IMR-90 (cell line): ENCODE measurements around the gene AUNIP. TPM values are rescaled to one million over a fixed set of nuclear protein-coding genes. Genes with fewer than 3 reads are reported as not detected.
A peak's percentile ranks its signal among the peaks of the same experiment; 100 is the strongest.

Source experiments
- ATAC-seq: fragments of 200-7000 bp; cut with Tn5 transposase; 2 replicates; pipeline ENCODE4 v1.9.1; 2020; ENCODE audit warnings: low read depth, mild to moderate bottlenecking, moderate library complexity
- BruUV-seq: library from RNA; stranded (reverse); fragments of 400-500 nt; replicated peaks from 2 replicates; lab custom pipeline; 2021; lab: Mats Ljungman, UMichigan
- CTCF ChIA-PET: fragments of 300-600 bp; formaldehyde crosslinking; extraction: SDS; loops from one replicate; lab custom pipeline; 2021; ENCODE audit warnings: antibody characterized with exemption; lab: Yijun Ruan, JAX
- POLR2A ChIA-PET: fragments of 300-600 bp; sonication (Branson Sonifier 250); formaldehyde crosslinking; loops from one replicate; lab custom pipeline; 2022; ENCODE audit warnings: antibody characterized with exemption; ENCODE audit not compliant: unreplicated experiment; lab: Charles Lee
- DNase-seq: peaks from one replicate; pipeline ENCODE4 v3.0.0; 2013
- H2AFZ ChIP-seq: replicated peaks from 2 replicates; pipeline ENCODE3; 2013; ENCODE audit warnings: low read length, mild to moderate bottlenecking; ENCODE audit not compliant: poor library complexity
- H2AK5ac ChIP-seq: 2 replicates; pipeline ENCODE4 v1.6.1; 2013; ENCODE audit warnings: low read depth, low read length, inconsistent platforms
- H2AK9ac ChIP-seq: replicated peaks from 2 replicates; pipeline ENCODE3; 2013; ENCODE audit warnings: mild to moderate bottlenecking, low read depth, low read length, moderate library complexity; ENCODE audit not compliant: poor library complexity
- H2BK120ac ChIP-seq: 2 replicates; pipeline ENCODE4 v1.6.1; 2013; ENCODE audit warnings: low read depth, low read length, inconsistent platforms
- H2BK15ac ChIP-seq: 3 replicates; pipeline ENCODE4 v1.6.1; 2013; ENCODE audit warnings: low read depth, low read length, inconsistent platforms
- H2BK20ac ChIP-seq: 2 replicates; pipeline ENCODE4 v1.6.1; 2013; ENCODE audit warnings: low read depth, mild to moderate bottlenecking, inconsistent platforms, low read length, moderate library complexity
- H2BK5ac ChIP-seq: 2 replicates; pipeline ENCODE4 v1.6.1; 2013; ENCODE audit warnings: mild to moderate bottlenecking, low read depth, low read length, inconsistent platforms; ENCODE audit not compliant: poor library complexity, severe bottlenecking
- H3K14ac ChIP-seq: replicated peaks from 2 replicates; pipeline ENCODE4 v1.6.1; 2013; ENCODE audit warnings: low read depth, low read length, inconsistent platforms
- H3K18ac ChIP-seq: 2 replicates; pipeline ENCODE4 v1.6.1; 2013; ENCODE audit warnings: low read depth, low read length, control low read depth
- H3K23ac ChIP-seq: 2 replicates; pipeline ENCODE4 v1.6.1; 2013; ENCODE audit warnings: low read depth, low read length, inconsistent platforms
- H3K27ac ChIP-seq: 2 replicates; pipeline ENCODE4 v1.5.1; 2013; ENCODE audit warnings: mild to moderate bottlenecking, control low read depth, low read length; ENCODE audit not compliant: insufficient read depth
- H3K27me3 ChIP-seq: 2 replicates; pipeline ENCODE4 v1.6.1; 2013; ENCODE audit warnings: low read length; ENCODE audit not compliant: control insufficient read depth, insufficient read depth
- H3K36me3 ChIP-seq: 2 replicates; pipeline ENCODE4 v1.6.1; 2013; ENCODE audit warnings: low read length, mixed read lengths; ENCODE audit not compliant: control insufficient read depth, insufficient read depth
- H3K4ac ChIP-seq: 2 replicates; pipeline ENCODE4 v1.6.1; 2013; ENCODE audit warnings: low read depth, low read length, inconsistent platforms
- H3K4me1 ChIP-seq: 2 replicates; pipeline ENCODE4 v1.6.1; 2013; ENCODE audit warnings: low read length, mixed read lengths; ENCODE audit not compliant: control insufficient read depth, insufficient read depth
- H3K4me2 ChIP-seq: 2 replicates; pipeline ENCODE4 v1.6.1; 2013; ENCODE audit warnings: low read depth, mild to moderate bottlenecking, control low read depth, low read length, moderate library complexity
- H3K4me3 ChIP-seq: 2 replicates; pipeline ENCODE4 v1.5.1; 2013; ENCODE audit warnings: low read depth, mild to moderate bottlenecking, control low read depth, low read length, moderate library complexity; ENCODE audit not compliant: insufficient read depth
- H3K56ac ChIP-seq: 2 replicates; pipeline ENCODE4 v1.6.1; 2013; ENCODE audit warnings: low read length, inconsistent platforms; ENCODE audit not compliant: insufficient read depth; ENCODE audit errors: extremely low read depth
- H3K79me1 ChIP-seq, 2 experiments: 2 replicates each; pipeline ENCODE4 v1.6.1; 2013; ENCODE audit warnings: low read length in 2 of 2, inconsistent platforms in 1 of 2, low read depth in 1 of 2
- H3K9ac ChIP-seq: 2 replicates; pipeline ENCODE4 v1.6.1; 2013; ENCODE audit warnings: low read depth, low read length, control low read depth
- H3K9me1 ChIP-seq: 2 replicates; pipeline ENCODE4 v1.6.1; 2013; ENCODE audit warnings: low read length, inconsistent platforms; ENCODE audit not compliant: insufficient read depth
- H3K9me3 ChIP-seq: 2 replicates; pipeline ENCODE4 v1.6.1; 2013; ENCODE audit warnings: low read length; ENCODE audit not compliant: control insufficient read depth, insufficient read depth
- H4K20me1 ChIP-seq: 2 replicates; pipeline ENCODE4 v1.6.1; 2013; ENCODE audit warnings: low read length, inconsistent platforms; ENCODE audit not compliant: insufficient read depth
- H4K5ac ChIP-seq: 2 replicates; pipeline ENCODE4 v1.6.1; 2013; ENCODE audit warnings: mild to moderate bottlenecking, low read depth, low read length, control low read depth
- H4K8ac ChIP-seq, 2 experiments: 2 replicates each; pipeline ENCODE4 v1.6.1; 2013; ENCODE audit warnings: low read depth in 2 of 2, low read length in 2 of 2, control low read depth in 1 of 2, inconsistent platforms in 1 of 2
- H4K91ac ChIP-seq: 2 replicates; pipeline ENCODE4 v1.6.1; 2013; ENCODE audit warnings: low read depth, low read length, inconsistent platforms; ENCODE audit not compliant: insufficient read depth
- BHLHE40 ChIP-seq: fragments of 150-350 bp; IDR thresholded peaks from 2 replicates; pipeline ENCODE4 v1.6.1; 2016; ENCODE audit warnings: mild to moderate bottlenecking, low read depth, low read length
- CEBPB ChIP-seq: IDR thresholded peaks from 2 replicates; pipeline ENCODE4 v1.6.1; 2012; ENCODE audit warnings: low read depth, low read length, improper control_type of control experiment
- CHD1 ChIP-seq: IDR thresholded peaks from 2 replicates; pipeline ENCODE4 v1.6.1; 2012; ENCODE audit warnings: low read depth, low read length, improper control_type of control experiment
- ELK1 ChIP-seq: fragments of 150-350 bp; IDR thresholded peaks from 2 replicates; pipeline ENCODE4 v1.6.1; 2016; ENCODE audit warnings: low read depth, mild to moderate bottlenecking, low read length, moderate library complexity, borderline replicate concordance
- FOS ChIP-seq: fragments of 150-350 bp; IDR thresholded peaks from 2 replicates; pipeline ENCODE4 v1.6.1; 2016; ENCODE audit warnings: low read depth, low read length
- MAFK ChIP-seq: IDR thresholded peaks from 2 replicates; pipeline ENCODE4 v1.6.1; 2012; ENCODE audit warnings: low read depth, low read length, improper control_type of control experiment
- MAZ ChIP-seq: IDR thresholded peaks from 2 replicates; pipeline ENCODE4 v1.6.1; 2012; ENCODE audit warnings: low read depth, mild to moderate bottlenecking, low read length, improper control_type of control experiment, moderate library complexity, borderline replicate concordance
- MXI1 ChIP-seq: IDR thresholded peaks from 2 replicates; pipeline ENCODE4 v1.6.1; 2012; ENCODE audit warnings: low read depth, mild to moderate bottlenecking, low read length, moderate library complexity, borderline replicate concordance
- NFE2L2 ChIP-seq: fragments of 150-350 bp; IDR thresholded peaks from 2 replicates; pipeline ENCODE4 v1.6.1; 2016; ENCODE audit warnings: low read depth, mild to moderate bottlenecking, low read length
- POLR2A ChIP-seq: IDR thresholded peaks from 2 replicates; pipeline ENCODE4 v1.6.1; 2012; ENCODE audit warnings: mild to moderate bottlenecking, low read depth, low read length
- RAD21 ChIP-seq: IDR thresholded peaks from 2 replicates; pipeline ENCODE4 v1.6.1; 2012; ENCODE audit warnings: low read length, improper control_type of control experiment
- RCOR1 ChIP-seq: IDR thresholded peaks from 2 replicates; pipeline ENCODE4 v1.6.1; 2012; ENCODE audit warnings: mild to moderate bottlenecking, low read length, improper control_type of control experiment; ENCODE audit not compliant: insufficient replicate concordance
- RFX5 ChIP-seq: IDR thresholded peaks from 2 replicates; pipeline ENCODE4 v1.8.0; 2012; ENCODE audit warnings: low read depth, mild to moderate bottlenecking, low read length, moderate library complexity
- SMC3 ChIP-seq: fragments of 150-350 bp; IDR thresholded peaks from 2 replicates; pipeline ENCODE4 v1.6.1; 2016; ENCODE audit warnings: low read depth, mild to moderate bottlenecking, antibody characterized with exemption, low read length, moderate library complexity
- USF2 ChIP-seq: fragments of 150-350 bp; IDR thresholded peaks from 2 replicates; pipeline ENCODE4 v1.6.1; 2017; ENCODE audit warnings: mild to moderate bottlenecking, antibody characterized with exemption, low read length, low read depth
- WGBS, 2 experiments: methylation state at CpG; one replicate each; pipeline versions ENCODE4 v1.1.5 to v1.1.7; 2013; ENCODE audit warnings: missing lambda C conversion rate in 2 of 2; ENCODE audit not compliant: insufficient read length in 1 of 2; ENCODE audit errors: extremely low coverage in 2 of 2; 5-methylcytosine and 5-hydroxymethylcytosine counted together
- dilution Hi-C: fragments of 300-500 bp; cut with HindIII; formaldehyde crosslinking; loops from one replicate; pipeline ENCODE4 v1.14.3; 2018; ENCODE audit warnings: low sequenced_read_pairs; ENCODE audit not compliant: unreplicated experiment
- in situ Hi-C: fragments of 300-500 bp; cut with MboI; formaldehyde crosslinking; loops from 3 replicates; pipeline ENCODE4 v1.14.3; 2019; ENCODE audit warnings: low sequenced_read_pairs, inconsistent platforms, mixed read lengths
- intact Hi-C: fragments of 100-400 bp; cut with micrococcal nuclease; formaldehyde crosslinking; loops from 2 replicates; pipeline ENCODE4 v1.10.0; 2022
- polyA plus RNA-seq, 3 experiments: library from polyadenylated mRNA; depleted of rRNA; stranded (reverse); fragments of >200 nt; gene quantifications; 2 replicates each; pipeline ENCODE4 v1.2.3, GENCODE V29; 2012; ENCODE audit warnings: low replicate concordance in 1 of 3
- total RNA-seq: library from RNA; depleted of rRNA; stranded (reverse); fragments of >200 nt; gene quantifications from 2 replicates; pipeline ENCODE4 v1.2.3, GENCODE V29; 2012
- TF ChIP-seq, protein P1 (sequence below): conservative IDR thresholded peaks from 2 replicates; pipeline ENCODE4 v1.5.1; 2012; ENCODE audit warnings: mild to moderate bottlenecking, low read depth, low read length, improper control_type of control experiment

AUNIP gene
- total and polyA plus RNA-seq, 2 of the 4 experiments (the other 2 are of a cell fraction): 2.4 to 5.0 TPM

DNA sequence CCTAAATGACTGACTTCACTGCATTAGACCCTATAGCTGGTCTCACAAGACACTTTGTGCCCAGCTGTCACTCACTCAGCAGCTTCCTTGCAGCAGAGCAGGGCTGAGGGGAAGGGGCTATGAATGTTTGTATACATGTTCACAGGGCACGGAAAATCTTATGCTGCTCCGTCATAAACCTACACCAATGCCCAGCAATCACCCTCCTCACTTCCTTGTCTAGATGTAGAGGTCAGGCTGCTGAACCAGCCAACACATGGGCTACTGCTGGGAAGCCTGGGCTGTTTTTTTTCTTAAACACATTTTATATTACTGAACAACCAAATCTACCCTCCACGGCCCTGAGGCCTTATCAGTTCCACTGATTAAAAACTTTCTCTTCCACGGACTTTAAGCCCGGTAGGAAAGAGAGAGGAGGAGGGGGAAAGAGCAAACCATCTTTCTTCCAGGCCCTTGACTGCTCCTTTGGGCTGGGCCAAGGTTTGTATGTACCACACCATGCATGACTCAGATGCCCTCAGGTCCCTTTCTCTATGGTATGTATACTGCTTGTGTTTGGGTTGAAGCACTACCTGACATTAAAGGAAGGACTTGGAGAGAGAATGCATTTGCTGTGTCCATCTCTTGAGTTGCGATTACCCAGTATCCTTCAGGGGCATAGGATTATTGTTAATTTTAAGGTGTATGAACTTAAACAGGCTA is 26.8 kb downstream of the AUNIP start:
- Histone ChIP-seq H3K56ac (no peak overlapping the region), H2AFZ (no peak overlapping the region), H2BK120ac (no peak overlapping the region), H3K23ac (no peak overlapping the region), H2BK5ac (no peak overlapping the region), H3K4me3 (no peak overlapping the region), H3K4me1 (no peaks in the 10 kb centered on the region), H3K36me3 (peaks cover 50% of the 10 kb centered on the region), H2BK15ac (no peak overlapping the region), H3K79me1 (peaks cover 3 to 10% of the 10 kb centered on the region in 2 experiments; a peak in 2 of 4 replicates), H3K14ac (no peak overlapping the region), H2AK5ac (no peak overlapping the region), H4K8ac (no peak overlapping the region), H3K9ac (no peak overlapping the region), H2BK20ac (no peak overlapping the region), H3K9me3 (no peaks in the 10 kb centered on the region), H3K9me1 (no peaks in the 10 kb centered on the region; the same call in 1 of the 2 replicates), H4K20me1 (no peaks in the 10 kb centered on the region), H3K4ac (no peak overlapping the region), H4K5ac (no peak overlapping the region), H4K91ac (no peak overlapping the region), H3K27ac (no peak overlapping the region), H3K27me3 (no peaks in the 10 kb centered on the region), H3K4me2 (no peak overlapping the region), H3K18ac (no peak overlapping the region), H2AK9ac (no peak overlapping the region)
- WGBS, 2 experiments: no CpG with 5 or more reads among the region's 6 CpGs
- POLR2A ChIA-PET: no interaction called here
- CTCF ChIA-PET: no interaction called here
- dilution Hi-C loops: no loop called here
- no peak for DNase-seq
- TSS peak; percentile 97 for BruUV-seq
- ATAC-seq: no peak
- in situ Hi-C loops: no loop called here
- TF ChIP-seq SMC3 (no peak), MXI1 (no peak), MAFK (no peak), NFE2L2 (no peak), RCOR1 (no peak), MAZ (no peak), RAD21 (no peak), FOS (no peak), RFX5 (no peak), BHLHE40 (no peak), POLR2A (no peak), ELK1 (no peak), USF2 (no peak), CHD1 (no peak), CEBPB (no peak)
- TF ChIP-seq, protein P1, sequence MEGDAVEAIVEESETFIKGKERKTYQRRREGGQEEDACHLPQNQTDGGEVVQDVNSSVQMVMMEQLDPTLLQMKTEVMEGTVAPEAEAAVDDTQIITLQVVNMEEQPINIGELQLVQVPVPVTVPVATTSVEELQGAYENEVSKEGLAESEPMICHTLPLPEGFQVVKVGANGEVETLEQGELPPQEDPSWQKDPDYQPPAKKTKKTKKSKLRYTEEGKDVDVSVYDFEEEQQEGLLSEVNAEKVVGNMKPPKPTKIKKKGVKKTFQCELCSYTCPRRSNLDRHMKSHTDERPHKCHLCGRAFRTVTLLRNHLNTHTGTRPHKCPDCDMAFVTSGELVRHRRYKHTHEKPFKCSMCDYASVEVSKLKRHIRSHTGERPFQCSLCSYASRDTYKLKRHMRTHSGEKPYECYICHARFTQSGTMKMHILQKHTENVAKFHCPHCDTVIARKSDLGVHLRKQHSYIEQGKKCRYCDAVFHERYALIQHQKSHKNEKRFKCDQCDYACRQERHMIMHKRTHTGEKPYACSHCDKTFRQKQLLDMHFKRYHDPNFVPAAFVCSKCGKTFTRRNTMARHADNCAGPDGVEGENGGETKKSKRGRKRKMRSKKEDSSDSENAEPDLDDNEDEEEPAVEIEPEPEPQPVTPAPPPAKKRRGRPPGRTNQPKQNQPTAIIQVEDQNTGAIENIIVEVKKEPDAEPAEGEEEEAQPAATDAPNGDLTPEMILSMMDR: no peak
- intact Hi-C loops: no loop called here
